Measurements from ENCODE around the gene SPDYE6.
A peak's percentile ranks its signal among the peaks of the same experiment; 100 is the strongest.
"Not testable (repeated sequence)": the region's sequence is repeated elsewhere in the genome, so short reads cannot be mapped to it uniquely, and the experiment has no call there.

SPDYE6 gene

DNA sequence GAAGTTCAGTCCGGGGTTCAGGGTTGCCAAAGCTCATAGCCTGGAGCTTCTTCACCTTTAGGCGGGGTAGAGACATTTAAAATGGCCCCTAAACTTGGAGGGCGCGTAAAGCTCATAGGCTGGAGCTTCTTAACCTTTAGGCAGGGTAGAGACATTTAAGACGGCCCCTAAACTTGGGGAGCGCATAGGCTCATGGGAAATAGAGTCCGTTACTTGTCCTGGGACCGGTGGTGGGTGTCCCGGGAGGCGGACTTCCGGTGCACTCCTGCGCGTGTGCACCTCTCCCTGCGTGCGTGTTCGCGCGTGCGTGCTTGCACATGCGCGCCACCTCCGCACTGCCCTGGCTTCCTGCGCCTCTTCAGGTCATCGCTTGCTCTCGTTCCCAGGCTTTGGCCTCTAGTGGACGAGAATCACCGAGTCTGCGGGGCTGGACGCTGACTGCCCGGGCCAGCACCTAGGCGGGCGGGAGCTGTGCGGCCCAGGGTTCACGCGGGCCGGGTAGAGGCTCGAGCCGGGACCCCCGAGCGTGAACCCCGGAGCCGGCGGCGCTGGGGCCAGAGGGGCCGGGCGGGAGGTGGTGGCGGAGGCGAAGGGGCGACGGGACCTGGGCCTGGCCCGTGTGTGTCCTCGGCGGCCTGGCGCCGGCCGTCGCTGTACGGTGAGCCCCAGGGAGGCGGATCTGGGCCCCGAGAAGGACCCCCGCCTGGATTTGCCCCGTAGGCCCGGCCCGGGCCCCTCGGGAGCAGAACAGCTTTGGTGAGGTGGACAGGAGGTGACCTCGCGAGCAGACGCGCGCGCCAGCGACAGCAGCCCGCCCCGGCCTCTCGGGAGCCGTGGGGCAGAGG lies 7.5 kb upstream of the SPDYE6 start:
- DNase-seq: peak; percentile 94

GRCh38 chr7:102346983-102347382 lies 9.3 kb downstream of the SPDYE6 start:
- DNase-seq: not testable (repeated sequence)

DNA sequence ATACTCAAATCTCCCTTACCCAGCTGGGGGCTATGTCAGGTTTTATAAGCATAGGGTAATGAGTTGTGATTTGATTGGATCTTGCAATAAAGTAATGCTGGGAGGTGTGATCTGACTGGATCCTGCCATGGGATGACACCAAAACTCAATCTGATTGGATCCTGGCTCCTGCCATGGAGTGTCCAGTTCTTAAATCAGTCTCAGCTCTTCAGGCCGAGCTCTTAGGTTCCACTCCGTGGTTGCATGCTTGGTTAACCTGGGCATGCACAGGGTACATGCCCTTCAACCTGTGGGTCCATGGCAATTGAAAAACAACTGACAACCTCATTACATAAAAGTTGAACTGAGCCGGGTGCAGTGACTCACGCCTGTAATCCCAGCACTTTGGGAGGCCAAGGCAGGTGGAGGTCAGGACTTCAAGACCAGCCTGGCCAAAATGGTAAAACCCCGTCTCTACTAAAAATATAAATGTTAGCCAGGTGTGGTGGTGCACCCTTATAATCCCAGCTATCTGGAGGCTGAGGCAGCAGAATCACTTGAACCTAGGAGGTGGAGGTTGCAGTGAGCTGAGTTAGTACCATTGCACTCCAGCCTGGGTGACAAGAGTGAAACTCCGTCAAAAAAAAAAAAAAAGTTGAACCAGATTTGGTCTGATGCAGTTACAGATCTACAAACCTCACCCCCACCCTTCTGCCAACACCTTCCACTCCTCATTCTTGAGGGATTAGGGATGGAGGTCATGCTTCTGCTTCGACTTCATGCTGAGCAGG lies 15.5 kb downstream of the SPDYE6 start:
- DNase-seq: not testable (repeated sequence)

- DNase-seq: not testable (repeated sequence)
Observed at GRCh38 chr7:102337420-102337819, 18.8 kb downstream of the SPDYE6 start.

DNA sequence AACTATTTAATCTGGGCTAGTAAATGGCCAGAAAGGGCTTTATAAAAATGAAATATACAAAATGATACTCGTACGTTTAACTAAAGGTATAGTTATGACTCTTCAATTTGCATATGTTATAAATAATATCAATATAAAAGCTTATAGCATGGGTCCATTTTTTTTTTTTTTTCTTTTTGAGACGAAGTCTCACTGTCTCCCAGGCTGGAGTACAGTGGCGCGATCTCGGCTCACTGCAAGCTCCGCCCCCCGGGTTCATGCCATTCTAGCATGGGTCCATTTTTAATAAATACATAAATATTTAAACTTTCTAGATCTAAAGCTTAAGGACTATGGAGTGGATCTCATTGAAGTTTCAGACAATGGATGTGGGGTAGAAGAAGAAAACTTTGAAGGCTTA lies 19.2 kb downstream of the SPDYE6 start:
- DNase-seq: not testable (repeated sequence)

DNA sequence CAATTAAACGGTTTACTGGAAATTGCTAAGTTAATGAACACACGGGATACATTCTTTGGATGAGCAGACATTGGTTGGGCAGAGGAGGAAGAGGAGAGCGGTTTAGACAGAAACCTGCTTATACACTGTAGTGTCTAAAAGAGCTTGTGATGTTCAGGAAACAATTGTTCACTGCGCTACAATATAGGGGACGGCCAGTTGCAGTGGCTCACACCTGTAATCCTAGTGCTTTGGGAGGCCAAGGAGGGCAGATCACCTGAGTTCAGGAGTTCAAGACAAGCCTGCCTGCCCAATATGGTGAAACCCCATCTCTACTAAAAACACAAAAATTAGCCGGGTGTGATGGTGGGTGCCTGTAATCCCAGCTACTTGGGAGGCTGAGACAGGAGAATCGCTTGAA lies 20.7 kb downstream of the SPDYE6 start:
- DNase-seq: not testable (repeated sequence)

- not testable (repeated sequence) for DNase-seq
Observed at GRCh38 chr7:102330666-102331460, 25.4 kb downstream of the SPDYE6 start.

- DNase-seq: not testable (repeated sequence)
Observed at GRCh38 chr7:102329366-102329765, 26.9 kb downstream of the SPDYE6 start.

- not testable (repeated sequence) for DNase-seq
Observed at GRCh38 chr7:102328863-102329262, 27.4 kb downstream of the SPDYE6 start.

DNA sequence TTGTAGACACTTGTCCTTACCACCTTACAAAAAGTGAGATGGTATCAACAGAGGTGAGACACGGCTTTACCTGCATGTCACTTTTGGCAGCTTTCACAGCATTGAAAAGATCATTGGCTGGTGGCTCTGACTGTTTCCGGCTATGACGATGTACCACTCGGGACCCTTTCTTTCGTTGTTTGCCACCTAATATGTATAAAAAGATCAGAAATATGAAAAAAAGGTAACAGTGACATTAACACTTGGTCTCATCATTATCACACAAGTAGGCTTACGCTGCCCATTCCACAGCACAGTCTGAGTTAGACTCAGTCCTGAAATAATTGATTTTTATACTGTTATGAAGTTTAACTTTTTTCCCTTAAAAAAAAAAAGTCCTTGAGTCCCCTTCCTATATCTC lies 29.1 kb downstream of the SPDYE6 start:
- not testable (repeated sequence) for DNase-seq

DNA sequence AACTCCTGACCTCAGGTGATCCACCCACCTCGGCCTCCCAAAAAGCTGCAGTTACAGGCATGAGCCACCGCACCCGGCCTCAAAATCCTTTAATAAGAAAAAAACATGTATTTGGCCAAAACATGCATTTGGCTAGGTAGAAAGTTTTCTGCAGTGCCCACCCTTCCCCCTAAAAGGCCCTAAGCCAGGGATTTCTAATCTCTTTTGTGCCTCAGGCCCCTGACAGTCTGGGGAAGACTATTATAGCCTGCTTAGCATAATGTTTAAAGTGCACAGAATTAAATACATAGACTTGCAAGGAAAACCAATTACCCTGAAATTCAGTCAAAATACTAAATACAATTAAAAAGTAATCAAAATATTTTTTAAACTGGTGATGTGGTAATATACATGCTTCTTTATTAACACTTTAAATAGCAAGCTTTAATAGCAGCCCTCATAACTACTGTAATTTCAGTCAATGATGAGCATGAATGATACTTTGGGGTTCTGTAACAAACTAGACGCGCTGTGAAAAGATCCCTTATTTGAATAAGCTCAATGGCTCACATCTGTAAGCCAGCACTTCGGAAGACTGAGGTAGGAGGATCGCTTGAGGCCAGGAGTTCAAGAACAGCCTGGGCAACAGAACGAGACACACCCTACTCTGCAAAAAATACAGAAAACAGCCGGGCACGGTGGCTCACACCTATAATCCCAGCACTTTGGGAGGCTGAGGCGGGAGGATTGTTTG lies 29.9 kb downstream of the SPDYE6 start:
- no peak for DNase-seq

- DNase-seq: not testable (repeated sequence)
Observed at GRCh38 chr7:102325106-102325505, 31.1 kb downstream of the SPDYE6 start.

DNA sequence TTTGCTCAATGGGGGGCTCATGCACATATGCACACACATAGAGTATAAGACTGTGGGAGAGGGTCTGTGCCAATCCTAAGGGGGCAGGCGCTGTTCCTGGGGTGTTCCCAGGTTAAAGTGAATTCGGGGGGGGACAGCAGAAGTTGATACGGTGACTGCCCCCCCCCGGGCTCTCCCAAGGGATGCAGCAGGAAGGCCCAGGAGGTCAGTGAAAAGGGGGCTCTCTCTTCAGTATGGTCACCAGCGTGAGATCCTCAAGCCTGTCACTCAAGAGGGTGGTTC lies 32.4 kb downstream of the SPDYE6 start:
- DNase-seq: no peak

- DNase-seq: no peak
Observed at GRCh38 chr7:102322202-102322715, 34.0 kb downstream of the SPDYE6 start.

DNA sequence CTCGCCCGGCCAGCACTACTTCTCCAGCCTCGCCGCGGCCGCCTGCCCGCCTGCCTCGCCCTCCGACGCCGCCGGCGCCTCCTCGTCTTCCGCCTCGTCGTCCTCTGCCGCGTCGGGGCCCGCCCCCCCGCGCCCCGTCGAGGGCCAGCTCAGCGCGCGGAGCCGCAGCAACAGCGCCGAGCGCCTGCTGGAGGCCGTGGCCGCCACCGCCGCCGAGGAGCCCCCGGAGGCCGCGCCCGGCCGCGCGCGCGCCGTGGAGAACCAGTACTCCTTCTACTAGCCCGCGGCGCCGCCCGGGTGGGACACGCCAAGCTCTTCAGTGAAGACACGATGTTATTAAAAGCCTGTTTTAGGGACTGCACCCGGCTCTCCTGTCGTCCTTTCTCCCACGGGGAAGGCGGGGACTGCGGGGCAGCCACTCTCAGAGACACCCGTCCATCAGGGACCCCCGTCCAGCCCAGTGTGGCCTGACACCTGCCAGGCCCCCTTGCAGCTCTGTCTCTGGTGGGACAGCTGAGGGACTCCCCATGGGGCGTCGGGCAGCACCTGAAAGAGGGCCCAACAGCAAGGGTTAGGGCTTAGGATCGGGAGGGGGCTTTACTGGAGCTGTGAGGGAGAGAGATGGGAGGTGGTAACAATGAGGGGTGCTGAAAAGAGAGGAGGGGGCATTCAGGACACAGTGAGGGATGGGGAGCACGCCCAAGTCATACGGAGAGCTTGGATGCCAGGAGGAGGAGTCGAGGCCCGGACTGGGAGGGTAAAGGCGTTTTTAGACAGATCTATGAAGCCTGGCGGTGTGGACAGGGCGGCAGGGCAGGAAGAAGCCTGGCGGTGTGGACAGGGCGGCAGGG lies 34.7 kb downstream of the SPDYE6 start:
- no peak for DNase-seq

GRCh38 chr7:102320601-102321350 lies 35.5 kb downstream of the SPDYE6 start:
- no peak for DNase-seq

DNA sequence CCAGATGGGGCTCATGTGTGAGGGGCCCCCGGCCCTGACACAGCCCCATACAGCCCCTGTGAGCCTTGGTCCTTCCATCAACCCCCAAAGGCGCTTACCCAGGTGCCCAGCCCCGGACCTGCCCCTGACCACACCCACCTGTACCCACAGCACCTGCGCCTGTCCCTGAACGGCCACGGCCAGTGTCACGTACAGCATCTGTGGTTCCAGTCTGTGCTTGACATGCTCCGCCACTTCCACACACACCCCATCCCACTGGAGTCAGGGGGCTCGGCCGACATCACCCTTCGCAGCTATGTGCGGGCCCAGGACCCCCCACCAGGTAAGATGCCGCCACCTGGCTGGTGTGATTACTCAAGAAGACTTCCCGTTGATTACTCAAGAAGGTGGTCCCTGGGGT lies 36.1 kb downstream of the SPDYE6 start:
- no peak for DNase-seq

DNA sequence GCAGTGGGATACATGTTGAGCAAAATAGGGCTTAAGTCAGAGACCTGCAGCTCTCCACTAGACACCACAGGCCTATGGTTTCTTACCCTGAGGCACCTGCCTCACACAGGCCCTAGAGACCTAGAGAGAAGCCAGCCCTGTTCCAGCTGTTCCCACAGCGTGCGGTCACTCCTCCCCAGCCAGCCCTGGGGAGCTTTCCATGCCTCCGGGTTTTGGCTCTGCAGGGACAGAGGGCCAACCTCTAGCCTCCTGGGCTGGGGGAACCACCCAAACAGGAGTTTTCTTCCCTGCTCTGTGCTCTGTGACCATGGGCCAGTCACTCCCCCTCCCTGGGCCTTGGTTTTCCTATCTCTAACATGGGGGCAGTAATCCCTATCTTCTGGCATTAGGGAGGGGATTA lies 36.6 kb downstream of the SPDYE6 start:
- no peak for DNase-seq

GRCh38 chr7:102318482-102318971 lies 37.7 kb downstream of the SPDYE6 start:
- DNase-seq: peak; percentile 40

DNA sequence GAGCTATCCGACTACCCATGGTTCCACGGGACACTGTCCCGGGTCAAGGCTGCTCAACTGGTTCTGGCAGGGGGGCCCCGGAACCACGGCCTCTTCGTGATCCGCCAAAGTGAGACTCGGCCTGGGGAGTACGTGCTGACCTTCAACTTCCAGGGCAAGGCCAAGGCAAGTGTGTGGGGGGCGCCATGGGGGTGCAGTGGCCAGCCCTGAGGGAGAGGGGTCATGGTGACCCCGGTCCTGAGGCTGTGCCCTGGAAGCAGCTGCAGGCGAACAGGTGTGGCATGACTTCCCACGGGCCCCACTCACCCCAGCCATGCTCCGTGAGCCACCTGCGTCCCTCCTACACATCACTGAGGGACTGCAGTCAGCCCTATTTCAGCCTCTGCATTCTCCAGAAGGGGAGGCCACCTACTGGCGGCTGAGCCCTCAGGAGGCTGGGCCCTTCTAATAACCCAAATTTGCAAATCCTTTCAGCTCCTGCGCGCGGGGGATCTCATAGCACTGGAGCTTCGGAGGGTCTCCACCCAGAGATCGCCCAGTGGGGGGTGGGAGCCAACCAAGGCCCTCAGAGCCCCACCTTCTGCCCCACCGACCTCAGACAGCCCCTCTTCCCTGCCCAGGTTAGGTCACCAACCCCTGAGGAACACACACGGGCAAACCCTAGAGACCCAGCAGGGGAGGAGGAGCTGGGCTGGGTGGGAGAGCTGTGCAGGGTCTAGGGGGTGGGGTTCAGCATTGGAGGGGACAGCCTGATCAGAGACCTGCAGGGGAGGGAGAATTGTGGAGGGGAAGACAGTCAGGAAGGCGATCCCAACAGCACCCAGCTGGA lies 38.8 kb downstream of the SPDYE6 start:
- no peak for DNase-seq
